DND-41 (cell line): ENCODE measurements around the gene IFIT2.
A peak's percentile ranks its signal among the peaks of the same experiment; 100 is the strongest.

ENCODE experiments used
- ATAC-seq: fragments of 200-7000 bp; cut with Tn5 transposase; 3 replicates; pipeline ENCODE4 v1.9.1; 2021; ENCODE audit warnings: low read depth; ENCODE audit not compliant: insufficient read depth
- DNase-seq: peaks from one replicate; pipeline ENCODE4 v3.0.0-alpha.2; 2020
- H2AFZ ChIP-seq: 2 replicates; pipeline ENCODE4 v1.6.0; 2012; ENCODE audit warnings: low read depth, low read length
- H3K27ac ChIP-seq: 2 replicates; pipeline ENCODE4 v1.5.1; 2012; ENCODE audit warnings: low read length, inconsistent platforms
- H3K27me3 ChIP-seq: fragments of 200-600 bp; sonication (generic); 2 replicates; pipeline ENCODE4 v1.6.0; 2012; ENCODE audit warnings: low read length, mild to moderate bottlenecking, inconsistent platforms; ENCODE audit not compliant: insufficient read depth, poor library complexity
- H3K36me3 ChIP-seq: 2 replicates; pipeline ENCODE4 v1.5.1; 2012; ENCODE audit warnings: low read length, inconsistent platforms; ENCODE audit not compliant: insufficient read depth
- H3K4me1 ChIP-seq: 2 replicates; pipeline ENCODE4 v1.5.1; 2012; ENCODE audit warnings: mild to moderate bottlenecking, low read length; ENCODE audit not compliant: insufficient read depth
- H3K4me2 ChIP-seq: 2 replicates; pipeline ENCODE4 v1.6.0; 2012; ENCODE audit warnings: mild to moderate bottlenecking, moderate library complexity, low read length, inconsistent platforms; ENCODE audit not compliant: insufficient read depth
- H3K4me3 ChIP-seq, 2 experiments: fragments of 200-600 bp in 1 of 2; shearing (Covaris generic) in 1 of 2; 2 replicates each; pipeline ENCODE4 v1.5.1; 2012 to 2016; ENCODE audit warnings: inconsistent platforms in 2 of 2, low read length in 2 of 2, mild to moderate bottlenecking in 2 of 2, low read depth in 1 of 2, moderate library complexity in 1 of 2
- H3K79me2 ChIP-seq: 2 replicates; pipeline ENCODE4 v1.6.0; 2012; ENCODE audit warnings: low read length, inconsistent platforms; ENCODE audit not compliant: insufficient read depth
- H3K9ac ChIP-seq: 2 replicates; pipeline ENCODE4 v1.6.0; 2012; ENCODE audit warnings: low read depth, mild to moderate bottlenecking, inconsistent platforms, low read length, moderate library complexity
- H3K9me3 ChIP-seq: 2 replicates; pipeline ENCODE4 v1.5.1; 2012; ENCODE audit warnings: low read length, moderate library complexity, mild to moderate bottlenecking, inconsistent platforms; ENCODE audit not compliant: insufficient read depth, severe bottlenecking
- H4K20me1 ChIP-seq: 2 replicates; pipeline ENCODE4 v1.6.0; 2012; ENCODE audit warnings: low read length; ENCODE audit not compliant: insufficient read depth
- CTCF ChIP-seq: IDR thresholded peaks from 2 replicates; pipeline ENCODE4 v1.5.1; 2012; ENCODE audit warnings: borderline replicate concordance, low read length, moderate library complexity, mild to moderate bottlenecking; ENCODE audit not compliant: poor library complexity, severe bottlenecking; ENCODE audit errors: extremely low read depth
- EZH2 ChIP-seq: IDR thresholded peaks from 3 replicates; pipeline ENCODE4 v1.6.1; 2012; ENCODE audit warnings: borderline replicate concordance, low read depth, mild to moderate bottlenecking, moderate library complexity, low read length, inconsistent platforms; ENCODE audit not compliant: severe bottlenecking

Gene IFIT2

DNA sequence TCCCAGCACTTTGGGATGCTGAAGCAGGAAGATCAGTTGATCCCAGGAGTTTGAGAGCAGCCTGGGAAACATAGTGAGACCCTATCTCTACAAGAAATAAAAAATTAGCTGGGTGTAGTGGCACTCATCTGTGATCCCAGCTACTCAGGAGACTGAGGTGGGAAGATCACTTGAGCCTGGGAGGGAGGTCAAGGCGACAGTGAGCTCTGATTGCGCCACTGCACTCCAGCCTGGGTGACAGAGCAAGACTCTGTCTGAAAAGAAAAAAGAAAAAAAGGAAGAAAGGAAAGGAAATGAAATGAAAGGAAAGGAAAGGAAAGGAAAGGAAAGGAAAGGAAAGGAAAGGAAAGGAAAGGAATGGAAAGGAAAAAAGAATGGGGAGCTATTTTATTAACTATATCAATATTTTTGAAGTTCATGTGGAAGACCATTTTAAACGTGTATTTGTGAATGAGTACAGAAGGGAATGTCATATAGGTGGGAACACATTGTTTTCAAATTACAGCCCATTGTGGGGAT is 7.1 kb upstream of the IFIT2 start:
- Histone ChIP-seq H3K4me3 (no peak overlapping the region), H3K4me1 (peaks cover 9% of the 10 kb centered on the region; the same call in 1 of the 2 replicates), H3K27ac (no peak overlapping the region), H3K27me3 (no peaks in the 10 kb centered on the region), H3K79me2 (no peaks in the 10 kb centered on the region), H3K9me3 (no peaks in the 10 kb centered on the region), H3K4me2 (no peak overlapping the region), H2AFZ (no peak overlapping the region), H3K9ac (no peak overlapping the region), H4K20me1 (no peaks in the 10 kb centered on the region), H3K36me3 (no peaks in the 10 kb centered on the region)
- DNase-seq (no peak), ATAC-seq (no peak)
- TF ChIP-seq CTCF (no peak), EZH2 (no peak)

- Histone ChIP-seq H3K36me3 (no peaks in the 10 kb centered on the region), H3K9ac (no peak overlapping the region), H3K27me3 (no peaks in the 10 kb centered on the region), H3K4me1 (peaks cover 13% of the 10 kb centered on the region), H3K27ac (no peak overlapping the region), H4K20me1 (no peaks in the 10 kb centered on the region), H3K4me3 (no peak overlapping the region), H3K79me2 (no peaks in the 10 kb centered on the region), H3K9me3 (no peaks in the 10 kb centered on the region), H2AFZ (no peak overlapping the region), H3K4me2 (no peak overlapping the region)
- DNase-seq (no peak), ATAC-seq (peak; percentile 58; the same call in 2 of the 3 replicates)
- TF ChIP-seq CTCF (no peak), EZH2 (no peak)
Measured at GRCh38 chr10:89295597-89295996, 6.2 kb upstream of the IFIT2 start.

DNA sequence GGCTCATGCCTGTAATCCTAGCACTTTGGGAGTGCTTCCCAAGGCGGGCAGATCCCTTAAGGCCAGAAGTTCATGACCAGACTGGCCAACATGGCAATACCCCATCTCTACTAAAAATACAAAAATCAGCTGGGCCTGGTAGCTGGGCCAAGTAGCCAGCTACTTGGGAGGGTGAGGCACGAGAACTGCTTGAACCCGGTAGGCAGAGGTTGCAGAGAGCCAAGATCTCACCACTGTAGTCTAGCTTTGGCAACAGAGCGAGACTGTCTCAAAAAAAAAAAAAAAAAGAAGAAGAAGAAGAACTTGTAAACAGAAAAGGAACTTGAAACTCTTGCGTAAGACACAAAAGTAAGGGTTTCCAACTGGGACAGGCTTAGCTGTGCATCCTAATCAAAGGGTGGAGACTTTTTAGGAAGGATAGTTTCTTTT is 5.6 kb upstream of the IFIT2 start:
- ATAC-seq (no peak), DNase-seq (no peak)
- H3K4me3 ChIP-seq: no peak overlapping the region
- H2AFZ ChIP-seq: no peak overlapping the region
- no peaks in the 10 kb centered on the region for H3K36me3 ChIP-seq
- H3K79me2 ChIP-seq: no peaks in the 10 kb centered on the region
- peaks cover 19% of the 10 kb centered on the region for H3K4me1 ChIP-seq
- TF ChIP-seq CTCF: no peak
- TF ChIP-seq EZH2: no peak
- no peak overlapping the region for H3K27ac ChIP-seq
- no peaks in the 10 kb centered on the region for H3K27me3 ChIP-seq
- H4K20me1 ChIP-seq: no peaks in the 10 kb centered on the region
- no peak overlapping the region for H3K4me2 ChIP-seq
- H3K9ac ChIP-seq: no peak overlapping the region
- no peaks in the 10 kb centered on the region for H3K9me3 ChIP-seq

DNA sequence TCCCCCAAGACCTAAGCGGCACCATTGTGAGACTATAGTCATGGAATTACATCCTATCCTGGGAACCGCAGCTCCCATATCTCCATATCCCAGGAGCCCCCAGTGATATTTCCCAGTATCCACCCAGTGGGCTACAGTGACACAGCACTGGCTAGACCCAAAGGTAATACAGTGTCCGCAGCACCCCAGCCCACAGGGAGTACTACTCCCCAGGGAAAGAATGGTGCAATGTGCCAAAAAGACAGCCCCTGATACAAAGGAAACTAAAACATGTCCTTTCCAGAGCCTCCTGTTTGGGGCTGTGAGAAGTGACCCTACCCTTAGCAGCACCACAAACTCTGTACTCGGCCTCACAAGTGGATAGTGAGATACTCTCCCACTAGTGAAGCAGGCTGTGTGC is 4.5 kb upstream of the IFIT2 start:
- DNase-seq (no peak), ATAC-seq (no peak)
- Histone ChIP-seq H3K9ac (no peak overlapping the region), H3K4me1 (peaks cover 26% of the 10 kb centered on the region), H3K4me3 (no peak overlapping the region), H3K27me3 (no peaks in the 10 kb centered on the region), H3K36me3 (no peaks in the 10 kb centered on the region), H3K27ac (no peak overlapping the region), H4K20me1 (no peaks in the 10 kb centered on the region), H2AFZ (no peak overlapping the region), H3K4me2 (no peak overlapping the region), H3K9me3 (no peaks in the 10 kb centered on the region), H3K79me2 (no peaks in the 10 kb centered on the region)
- TF ChIP-seq EZH2: no peak
- no peak for TF ChIP-seq CTCF
